Measurements from ENCODE around the gene UBE2F. TPM values are rescaled to one million over a fixed set of nuclear protein-coding genes. Genes with fewer than 3 reads are reported as not detected.
"Not testable (repeated sequence)": the region's sequence is repeated elsewhere in the genome, so short reads cannot be mapped to it uniquely, and the experiment has no call there.

The UBE2F gene
- total RNA-seq, 5 donors from 2014 or later (not counting 1 experiment from before 2014, with no cell fraction given) = 35.1 to 53.6 (median 37.3) TPM

- POLR2A ChIA-PET = interaction anchor here in 1 of 2 donors (0.7 kb wide), 1 partner anchor 340 kb away, joined by 8 read pairs; no protein-coding TSS in a partner anchor
- H3K27ac Mint-ChIP-seq; H3K27ac ChIP-seq (ENCODE audit: low read length); DNase-seq; H3K36me3 ChIP-seq (ENCODE audit: control insufficient read depth in 2 of 2, extremely low read depth in 1 of 2, insufficient read depth in 1 of 2, low read length in 1 of 2); H3K27me3 ChIP-seq (replicated peaks in 1 of 2; ENCODE audit: control insufficient read depth in 2 of 2, extremely low read depth in 1 of 2, insufficient read depth in 2 of 2, low read length in 1 of 2); H3K27me3 Mint-ChIP-seq; H3K9me3 Mint-ChIP-seq; CTCF ChIA-PET; H3K36me3 Mint-ChIP-seq; H3K4me3 Mint-ChIP-seq; H3K9me3 ChIP-seq; H3K4me3 ChIP-seq (ENCODE audit: control insufficient read depth in 1 of 2, extremely low read depth in 1 of 2, low read length in 1 of 2); ATAC-seq (replicated peaks in 1 of 4): not testable (repeated sequence)
- peaks cover 14 to 17% (median 14%) of the 10 kb centered on the region in 3 donors for H3K4me1 Mint-ChIP-seq
- 100% methylated on average over 2 of the region's 7 CpGs for WGBS (ENCODE audit: insufficient coverage)
- H3K4me1 ChIP-seq (ENCODE audit: control insufficient read depth in 1 of 2, extremely low read depth in 1 of 2, insufficient read depth in 2 of 2, low read length in 2 of 2) = peaks cover 8 to 21% of the 10 kb centered on the region in 2 experiments
These were observed 3.3 kb upstream of the UBE2F start for GRCh38 chr2:237963490-237963991.

GRCh38 chr2:237964194-237964577 lies 2.6 kb upstream of the UBE2F start:
- H3K9me3 Mint-ChIP-seq = peaks cover 0 to 8% (median 5%) of the 10 kb centered on the region in 3 donors
- Histone ChIP-seq H3K27ac (ENCODE audit: low read length) (no peak overlapping the region), H3K36me3 (ENCODE audit: control insufficient read depth in 2 of 2, extremely low read depth in 1 of 2, insufficient read depth in 1 of 2, low read length in 1 of 2) (no peaks in the 10 kb centered on the region), H3K4me1 (ENCODE audit: control insufficient read depth in 1 of 2, extremely low read depth in 1 of 2, insufficient read depth in 2 of 2, low read length in 2 of 2) (peaks cover 14 to 25% of the 10 kb centered on the region in 2 experiments), H3K9me3 (no peaks in the 10 kb centered on the region), H3K27me3 (replicated peaks in 1 of 2; ENCODE audit: control insufficient read depth in 2 of 2, extremely low read depth in 1 of 2, insufficient read depth in 2 of 2, low read length in 1 of 2) (no peaks in the 10 kb centered on the region), H3K4me3 (ENCODE audit: control insufficient read depth in 1 of 2, extremely low read depth in 1 of 2, low read length in 1 of 2) (no peak overlapping the region)
- 94% methylated on average over 2 of the region's 7 CpGs for WGBS (ENCODE audit: insufficient coverage)
- H3K27me3 Mint-ChIP-seq = no peaks in the 10 kb centered on the region
- POLR2A ChIA-PET = no interaction called here
- ATAC-seq (replicated peaks in 1 of 4) (no peak), DNase-seq (no peak)
- H3K4me3 Mint-ChIP-seq = no peak overlapping the region
- peaks cover 2% of the 10 kb centered on the region for H3K36me3 Mint-ChIP-seq
- CTCF ChIA-PET = no interaction called here
- H3K27ac Mint-ChIP-seq = peak overlapping the region in 1 of 2 donors; percentile 22
- peaks cover 20 to 23% (median 21%) of the 10 kb centered on the region in 3 donors for H3K4me1 Mint-ChIP-seq

GRCh38 chr2:237964578-237965404 lies 2.0 kb upstream of the UBE2F start:
- no peak for DNase-seq
- Mint-ChIP-seq H3K27me3 (no peaks in the 10 kb centered on the region), H3K9me3 (peaks cover 0 to 8% (median 5%) of the 10 kb centered on the region in 3 donors), H3K4me3 (peak overlapping the region; percentile 25 to 55 (median 48)), H3K36me3 (peaks cover 2% of the 10 kb centered on the region), H3K27ac (peak overlapping the region in 1 of 2 donors; percentile 22), H3K4me1 (peaks cover 26 to 29% (median 27%) of the 10 kb centered on the region in 3 donors)
- Histone ChIP-seq H3K9me3 (no peaks in the 10 kb centered on the region), H3K36me3 (ENCODE audit: control insufficient read depth in 2 of 2, extremely low read depth in 1 of 2, insufficient read depth in 1 of 2, low read length in 1 of 2) (no peaks in the 10 kb centered on the region), H3K4me1 (ENCODE audit: control insufficient read depth in 1 of 2, extremely low read depth in 1 of 2, insufficient read depth in 2 of 2, low read length in 2 of 2) (peaks cover 16 to 31% of the 10 kb centered on the region in 2 experiments), H3K4me3 (ENCODE audit: control insufficient read depth in 1 of 2, extremely low read depth in 1 of 2, low read length in 1 of 2) (no peak overlapping the region), H3K27ac (ENCODE audit: low read length) (no peak overlapping the region), H3K27me3 (replicated peaks in 1 of 2; ENCODE audit: control insufficient read depth in 2 of 2, extremely low read depth in 1 of 2, insufficient read depth in 2 of 2, low read length in 1 of 2) (no peaks in the 10 kb centered on the region)
- no peak for ATAC-seq (replicated peaks in 1 of 4)
- WGBS (ENCODE audit: insufficient coverage) = 89% methylated on average over 2 of the region's 11 CpGs
- ChIA-PET POLR2A (no interaction called here), CTCF (no interaction called here)

- Histone ChIP-seq H3K4me3 (ENCODE audit: control insufficient read depth in 1 of 2, extremely low read depth in 1 of 2, low read length in 1 of 2) (peak overlapping the region; percentile 82 to 85), H3K4me1 (ENCODE audit: control insufficient read depth in 1 of 2, extremely low read depth in 1 of 2, insufficient read depth in 2 of 2, low read length in 2 of 2) (peaks cover 19 to 42% of the 10 kb centered on the region in 2 experiments)
- 94% methylated on average over 8 of the region's 13 CpGs for WGBS (ENCODE audit: insufficient coverage)
- DNase-seq; H3K27me3 ChIP-seq (replicated peaks in 1 of 2; ENCODE audit: control insufficient read depth in 2 of 2, extremely low read depth in 1 of 2, insufficient read depth in 2 of 2, low read length in 1 of 2); POLR2A ChIA-PET; CTCF ChIA-PET; H3K9me3 Mint-ChIP-seq; H3K36me3 ChIP-seq (ENCODE audit: control insufficient read depth in 2 of 2, extremely low read depth in 1 of 2, insufficient read depth in 1 of 2, low read length in 1 of 2); H3K27me3 Mint-ChIP-seq; ATAC-seq (replicated peaks in 1 of 4); H3K9me3 ChIP-seq; H3K36me3 Mint-ChIP-seq; H3K27ac ChIP-seq (ENCODE audit: low read length): not testable (repeated sequence)
- Mint-ChIP-seq H3K4me3 (peak overlapping the region; percentile 80 to 84 (median 82)), H3K4me1 (peaks cover 34 to 38% (median 36%) of the 10 kb centered on the region in 3 donors), H3K27ac (peak overlapping the region; percentile 13 to 76)
These were observed 970 bp upstream of the UBE2F start for GRCh38 chr2:237965844-237966243.

GRCh38 chr2:237966250-237966564 lies 607 bp upstream of the UBE2F start:
- peaks cover 37 to 41% (median 39%) of the 10 kb centered on the region in 3 donors for H3K4me1 Mint-ChIP-seq
- peak overlapping the region; percentile 80 to 84 (median 82) for H3K4me3 Mint-ChIP-seq
- H3K36me3 ChIP-seq (ENCODE audit: control insufficient read depth in 2 of 2, extremely low read depth in 1 of 2, insufficient read depth in 1 of 2, low read length in 1 of 2) = no peaks in the 10 kb centered on the region
- H3K9me3 Mint-ChIP-seq = peaks cover 0 to 8% (median 5%) of the 10 kb centered on the region in 3 donors
- peaks cover 21 to 43% of the 10 kb centered on the region in 2 experiments for H3K4me1 ChIP-seq (ENCODE audit: control insufficient read depth in 1 of 2, extremely low read depth in 1 of 2, insufficient read depth in 2 of 2, low read length in 2 of 2)
- no peaks in the 10 kb centered on the region for H3K9me3 ChIP-seq
- H3K27ac ChIP-seq (ENCODE audit: low read length) = no peak overlapping the region
- peak overlapping the region; percentile 76 to 84 for H3K27ac Mint-ChIP-seq
- ChIA-PET POLR2A (no interaction called here), CTCF (no interaction called here)
- DNase-seq = no peak
- H3K27me3 ChIP-seq (replicated peaks in 1 of 2; ENCODE audit: control insufficient read depth in 2 of 2, extremely low read depth in 1 of 2, insufficient read depth in 2 of 2, low read length in 1 of 2) = no peaks in the 10 kb centered on the region
- no peaks in the 10 kb centered on the region for H3K27me3 Mint-ChIP-seq
- 9% methylated on average over 14 of the region's 15 CpGs for WGBS (ENCODE audit: insufficient coverage)
- no peak for ATAC-seq (replicated peaks in 1 of 4)
- H3K4me3 ChIP-seq (ENCODE audit: control insufficient read depth in 1 of 2, extremely low read depth in 1 of 2, low read length in 1 of 2) = peak overlapping the region; percentile 82 to 85
- H3K36me3 Mint-ChIP-seq = peaks cover 2% of the 10 kb centered on the region

- Mint-ChIP-seq H3K27ac (peak overlapping the region; percentile 86 to 89), H3K9me3 (peaks cover 0 to 6% (median 3%) of the 10 kb centered on the region in 3 donors), H3K4me3 (peak overlapping the region; percentile 76 to 95 (median 80)), H3K27me3 (no peaks in the 10 kb centered on the region), H3K4me1 (peaks cover 41 to 45% (median 43%) of the 10 kb centered on the region in 3 donors), H3K36me3 (peaks cover 1% of the 10 kb centered on the region)
- Histone ChIP-seq H3K27me3 (replicated peaks in 1 of 2; ENCODE audit: control insufficient read depth in 2 of 2, extremely low read depth in 1 of 2, insufficient read depth in 2 of 2, low read length in 1 of 2) (no peaks in the 10 kb centered on the region), H3K27ac (ENCODE audit: low read length) (peak overlapping the region; percentile 51), H3K9me3 (no peaks in the 10 kb centered on the region), H3K4me1 (ENCODE audit: control insufficient read depth in 1 of 2, extremely low read depth in 1 of 2, insufficient read depth in 2 of 2, low read length in 2 of 2) (peaks cover 21 to 48% of the 10 kb centered on the region in 2 experiments), H3K4me3 (ENCODE audit: control insufficient read depth in 1 of 2, extremely low read depth in 1 of 2, low read length in 1 of 2) (peak overlapping the region; percentile 76 to 80), H3K36me3 (ENCODE audit: control insufficient read depth in 2 of 2, extremely low read depth in 1 of 2, insufficient read depth in 1 of 2, low read length in 1 of 2) (no peaks in the 10 kb centered on the region)
- DNase-seq (peak in 6 of 35 experiments; percentile 4 to 26 (median 12)), ATAC-seq (replicated peaks in 1 of 4) (no peak)
- WGBS (ENCODE audit: insufficient coverage) = 1% methylated on average over 16 of the region's 32 CpGs
- CTCF ChIA-PET = no interaction called here
- POLR2A ChIA-PET = no interaction called here
These were observed 693 bp downstream of the UBE2F start for GRCh38 chr2:237967463-237967951.
